ENCODE results near the gene OPRM1. TPM values are rescaled to one million over a fixed set of nuclear protein-coding genes. Genes with fewer than 3 reads are reported as not detected.

The OPRM1 gene
- total RNA-seq, 1 donor from 2014 or later, result not detected

- Histone ChIP-seq H3K4me2 (no peak overlapping the region), H3K27me3 (no peaks in the 10 kb centered on the region), H4K20me1 (ENCODE audit: low read depth) (no peaks in the 10 kb centered on the region), H2AFZ (replicated peaks) (no peak overlapping the region), H3K9ac (no peak overlapping the region), H3K4me3 (no peak overlapping the region), H3K9me3 (ENCODE audit: low read depth) (no peaks in the 10 kb centered on the region), H3K36me3 (no peaks in the 10 kb centered on the region), H3F3A (ENCODE audit: low read depth) (no peaks in the 10 kb centered on the region), H3K79me2 (ENCODE audit: low read depth) (no peaks in the 10 kb centered on the region), H3K27ac (no peak overlapping the region), H3K4me1 (no peaks in the 10 kb centered on the region)
- DNase-seq (ENCODE audit: low spot score), result no peak
- Mint-ChIP-seq H3K36me3 (peaks cover 2% of the 10 kb centered on the region), H3K4me3 (no peak overlapping the region), H3K4me1 (peaks cover 8% of the 10 kb centered on the region), H3K27me3 (ENCODE audit: insufficient read depth, low read depth) (peaks cover 4% of the 10 kb centered on the region), H3K27ac (no peak overlapping the region), H3K9me3 (no peaks in the 10 kb centered on the region)
- TF ChIP-seq EZH2 (IDR thresholded peaks at IDR 0.05), result no peak
- TF ChIP-seq CTCF (IDR thresholded peaks at IDR 0.05), result no peak
- TF ChIP-seq EZH2phosphoT487 (IDR thresholded peaks at IDR 0.05), result no peak
Measured at GRCh38 chr6:154202339-154202738, 163.3 kb downstream of the OPRM1 start.

GRCh38 chr6:154202958-154203357 is 163.9 kb downstream of the OPRM1 start:
- no peak overlapping the region for H2AFZ ChIP-seq (replicated peaks)
- H3K27me3 ChIP-seq, result no peaks in the 10 kb centered on the region
- Mint-ChIP-seq H3K4me3 (no peak overlapping the region), H3K4me1 (peaks cover 3% of the 10 kb centered on the region), H3K36me3 (peaks cover 2% of the 10 kb centered on the region), H3K27ac (no peak overlapping the region), H3K9me3 (no peaks in the 10 kb centered on the region), H3K27me3 (ENCODE audit: insufficient read depth, low read depth) (peaks cover 4% of the 10 kb centered on the region)
- H3K79me2 ChIP-seq (ENCODE audit: low read depth), result no peaks in the 10 kb centered on the region
- no peaks in the 10 kb centered on the region for H4K20me1 ChIP-seq (ENCODE audit: low read depth)
- no peak overlapping the region for H3K9ac ChIP-seq
- no peak overlapping the region for H3K27ac ChIP-seq
- DNase-seq (ENCODE audit: low spot score), result no peak
- no peaks in the 10 kb centered on the region for H3K4me1 ChIP-seq
- TF ChIP-seq CTCF (IDR thresholded peaks at IDR 0.05), result no peak
- no peak for TF ChIP-seq EZH2phosphoT487 (IDR thresholded peaks at IDR 0.05)
- TF ChIP-seq EZH2 (IDR thresholded peaks at IDR 0.05), result no peak
- no peaks in the 10 kb centered on the region for H3K9me3 ChIP-seq (ENCODE audit: low read depth)
- no peak overlapping the region for H3K4me2 ChIP-seq
- H3K36me3 ChIP-seq, result no peaks in the 10 kb centered on the region
- no peaks in the 10 kb centered on the region for H3F3A ChIP-seq (ENCODE audit: low read depth)
- H3K4me3 ChIP-seq, result no peak overlapping the region

- Histone ChIP-seq H3K4me2 (no peak overlapping the region), H3K9ac (no peak overlapping the region), H3K27ac (no peak overlapping the region), H3F3A (ENCODE audit: low read depth) (no peaks in the 10 kb centered on the region), H2AFZ (replicated peaks) (no peak overlapping the region), H3K4me1 (no peaks in the 10 kb centered on the region), H3K79me2 (ENCODE audit: low read depth) (no peaks in the 10 kb centered on the region), H3K4me3 (no peak overlapping the region), H3K27me3 (no peaks in the 10 kb centered on the region), H3K9me3 (ENCODE audit: low read depth) (no peaks in the 10 kb centered on the region), H4K20me1 (ENCODE audit: low read depth) (no peaks in the 10 kb centered on the region), H3K36me3 (no peaks in the 10 kb centered on the region)
- Mint-ChIP-seq H3K4me1 (no peaks in the 10 kb centered on the region), H3K36me3 (peaks cover 2% of the 10 kb centered on the region), H3K27me3 (ENCODE audit: insufficient read depth, low read depth) (peaks cover 4% of the 10 kb centered on the region), H3K4me3 (no peak overlapping the region), H3K9me3 (no peaks in the 10 kb centered on the region), H3K27ac (no peak overlapping the region)
- no peak for DNase-seq (ENCODE audit: low spot score)
- TF ChIP-seq EZH2phosphoT487 (IDR thresholded peaks at IDR 0.05), result no peak
- TF ChIP-seq CTCF (IDR thresholded peaks at IDR 0.05), result no peak
- TF ChIP-seq EZH2 (IDR thresholded peaks at IDR 0.05), result no peak
Measured at GRCh38 chr6:154206141-154206540, 167.1 kb downstream of the OPRM1 start.
